WI38 (cell line): ENCODE results near the gene USH2A.

ENCODE experiments used
- H3K4me3 ChIP-seq: 2 replicates; pipeline ENCODE4 v1.5.1; 2011; ENCODE audit warnings: low read depth, mild to moderate bottlenecking, control low read depth, low read length
- CTCF ChIP-seq: IDR thresholded peaks from 2 replicates; pipeline ENCODE4 v1.5.1; 2012; ENCODE audit warnings: low read depth, mild to moderate bottlenecking, control low read depth, low read length

USH2A gene

GRCh38 chr1:215794156-215794555 is 629.1 kb downstream of the USH2A start:
- no peak for TF ChIP-seq CTCF
- H3K4me3 ChIP-seq = no peak overlapping the region

GRCh38 chr1:215793180-215793579 is 630.1 kb downstream of the USH2A start:
- H3K4me3 ChIP-seq = no peak overlapping the region
- no peak for TF ChIP-seq CTCF

- no peak for TF ChIP-seq CTCF
Observed at GRCh38 chr1:215792446-215792845, 630.8 kb downstream of the USH2A start.

GRCh38 chr1:215789981-215790380 is 633.3 kb downstream of the USH2A start:
- H3K4me3 ChIP-seq = no peak overlapping the region
- TF ChIP-seq CTCF = no peak

More at GRCh38 chr1:215792446-215792845, 630.8 kb downstream of the USH2A start:
- H3K4me3 ChIP-seq = no peak overlapping the region

- no peak for TF ChIP-seq CTCF
- H3K4me3 ChIP-seq = no peak overlapping the region
Observed at GRCh38 chr1:215786997-215787396, 636.3 kb downstream of the USH2A start.

GRCh38 chr1:215780641-215781040 is 642.6 kb downstream of the USH2A start:
- H3K4me3 ChIP-seq = no peak overlapping the region
- no peak for TF ChIP-seq CTCF

GRCh38 chr1:215780139-215780538 is 643.1 kb downstream of the USH2A start:
- no peak for TF ChIP-seq CTCF
- no peak overlapping the region for H3K4me3 ChIP-seq
